ENCODE measurements around the gene SLC16A11. TPM values are rescaled to one million over a fixed set of nuclear protein-coding genes. Genes with fewer than 3 reads are reported as not detected.
A peak's percentile ranks its signal among the peaks of the same experiment; 100 is the strongest.

The SLC16A11 gene
- total RNA-seq, 2 donors from 2014 or later: 0.24 to 0.44 TPM

- Mint-ChIP-seq H3K4me1 (peaks cover 19% of the 10 kb centered on the region), H3K27ac (peak overlapping the region; percentile 77), H3K27me3 (ENCODE audit: insufficient read depth) (peaks cover 43% of the 10 kb centered on the region), H3K4me3 (no peak overlapping the region), H3K36me3 (ENCODE audit: low read depth) (peaks cover 11% of the 10 kb centered on the region), H3K9me3 (peaks cover 7% of the 10 kb centered on the region)
- H3K9me3 ChIP-seq (ENCODE audit: control insufficient read depth, low read length): no peaks in the 10 kb centered on the region
- TF ChIP-seq CTCF (conservative IDR thresholded peaks at IDR 0.05): no peak
- peaks cover 3% of the 10 kb centered on the region for H3K36me3 ChIP-seq (ENCODE audit: control insufficient read depth, insufficient read depth, low read length)
- peaks cover 37% of the 10 kb centered on the region for H3K27me3 ChIP-seq (ENCODE audit: control insufficient read depth, insufficient read depth, low read length, poor library complexity, severe bottlenecking)
- 50% methylated on average over 9 of the region's 16 CpGs; no CpG with 5 or more reads in 1 of the 2 experiments for WGBS, 2 experiments (ENCODE audit: insufficient coverage in 1 of 2, insufficient read length in 1 of 2)
- H3K27ac ChIP-seq (ENCODE audit: low read depth, low read length): no peak overlapping the region
- DNase-seq: peak; percentile 92
- no peak overlapping the region for H3K4me3 ChIP-seq (ENCODE audit: low read length)
- no peaks in the 10 kb centered on the region for H3K4me1 ChIP-seq (ENCODE audit: control insufficient read depth, insufficient read depth, low read length)
- H3K9ac ChIP-seq (ENCODE audit: extremely low read depth, low read length, poor library complexity, severe bottlenecking): peak overlapping the region; percentile 30
Observed at GRCh38 chr17:7019839-7020519, 23.9 kb downstream of the SLC16A11 start.

- H3K27me3 Mint-ChIP-seq (ENCODE audit: insufficient read depth): peaks cover 39% of the 10 kb centered on the region
- no peak overlapping the region for H3K27ac ChIP-seq (ENCODE audit: low read depth, low read length)
Observed at GRCh38 chr17:7019367-7019766, 24.5 kb downstream of the SLC16A11 start.

GRCh38 chr17:7018331-7018964, 25.4 kb downstream of the SLC16A11 start:
- Histone ChIP-seq H3K36me3 (ENCODE audit: control insufficient read depth, insufficient read depth, low read length) (peaks cover 3% of the 10 kb centered on the region), H3K27me3 (ENCODE audit: control insufficient read depth, insufficient read depth, low read length, poor library complexity, severe bottlenecking) (peaks cover 29% of the 10 kb centered on the region), H3K4me1 (ENCODE audit: control insufficient read depth, insufficient read depth, low read length) (no peaks in the 10 kb centered on the region), H3K9ac (ENCODE audit: extremely low read depth, low read length, poor library complexity, severe bottlenecking) (no peak overlapping the region), H3K4me3 (ENCODE audit: low read length) (no peak overlapping the region), H3K27ac (ENCODE audit: low read depth, low read length) (no peak overlapping the region), H3K9me3 (ENCODE audit: control insufficient read depth, low read length) (no peaks in the 10 kb centered on the region)
- peaks cover 30% of the 10 kb centered on the region for H3K27me3 Mint-ChIP-seq (ENCODE audit: insufficient read depth)
- no peak overlapping the region for H3K4me3 Mint-ChIP-seq
- H3K4me1 Mint-ChIP-seq: peaks cover 28% of the 10 kb centered on the region
- H3K36me3 Mint-ChIP-seq (ENCODE audit: low read depth): peaks cover 16% of the 10 kb centered on the region
- no peak for TF ChIP-seq CTCF (conservative IDR thresholded peaks at IDR 0.05)
- 80 to 88% methylated on average over 2 to 10 of the region's 10 CpGs for WGBS, 2 experiments (ENCODE audit: insufficient coverage in 1 of 2, insufficient read length in 1 of 2)
- DNase-seq: peak; percentile 52
- peak overlapping the region; percentile 23 for H3K27ac Mint-ChIP-seq
- peaks cover 5% of the 10 kb centered on the region for H3K9me3 Mint-ChIP-seq

More at GRCh38 chr17:7019367-7019766, 24.5 kb downstream of the SLC16A11 start:
- Histone ChIP-seq H3K9ac (ENCODE audit: extremely low read depth, low read length, poor library complexity, severe bottlenecking) (peak overlapping the region; percentile 30), H3K4me3 (ENCODE audit: low read length) (no peak overlapping the region), H3K27me3 (ENCODE audit: control insufficient read depth, insufficient read depth, low read length, poor library complexity, severe bottlenecking) (peaks cover 37% of the 10 kb centered on the region), H3K9me3 (ENCODE audit: control insufficient read depth, low read length) (no peaks in the 10 kb centered on the region), H3K4me1 (ENCODE audit: control insufficient read depth, insufficient read depth, low read length) (no peaks in the 10 kb centered on the region), H3K36me3 (ENCODE audit: control insufficient read depth, insufficient read depth, low read length) (peaks cover 3% of the 10 kb centered on the region)
- Mint-ChIP-seq H3K4me1 (peaks cover 20% of the 10 kb centered on the region), H3K9me3 (peaks cover 7% of the 10 kb centered on the region), H3K27ac (peak overlapping the region; percentile 77), H3K36me3 (ENCODE audit: low read depth) (peaks cover 12% of the 10 kb centered on the region), H3K4me3 (no peak overlapping the region)
- TF ChIP-seq CTCF (conservative IDR thresholded peaks at IDR 0.05): no peak
- DNase-seq: peak; percentile 43
- WGBS, 2 experiments (ENCODE audit: insufficient coverage in 1 of 2, insufficient read length in 1 of 2): 62 to 77% methylated on average over 5 to 10 of the region's 10 CpGs
